ACC112 (cell line): ENCODE data around the gene IFI16.

Experiments used
- H2AFZ ChIP-seq: fragments of 200-600 bp; sonication (generic); one replicate; pipeline ENCODE4 v1.6.0; 2017; ENCODE audit warnings: antibody characterized with exemption, low read length; ENCODE audit not compliant: unreplicated experiment
- H3K27ac ChIP-seq: fragments of 200-600 bp; sonication (generic); 2 replicates; pipeline ENCODE4 v1.5.1; 2014; ENCODE audit warnings: low read depth, mild to moderate bottlenecking, antibody characterized with exemption, low read length, moderate library complexity
- H3K27me3 ChIP-seq: fragments of 200-600 bp; sonication (generic); 2 replicates; pipeline ENCODE4 v1.6.1; 2014; ENCODE audit warnings: mild to moderate bottlenecking, antibody characterized with exemption, low read length, moderate library complexity, mixed read lengths; ENCODE audit not compliant: insufficient read depth
- H3K36me3 ChIP-seq: fragments of 200-600 bp; sonication (generic); 2 replicates; pipeline ENCODE4 v1.6.1; 2016; ENCODE audit warnings: mild to moderate bottlenecking, antibody characterized with exemption, low read length, moderate library complexity, mixed read lengths; ENCODE audit not compliant: insufficient read depth
- H3K4me1 ChIP-seq: fragments of 200-600 bp; sonication (generic); one replicate; pipeline ENCODE4 v1.6.1; 2016; ENCODE audit warnings: low read length, mixed read lengths; ENCODE audit not compliant: insufficient read depth, unreplicated experiment, control insufficient read depth
- H3K4me3 ChIP-seq: fragments of 200-600 bp; sonication (generic); 2 replicates; pipeline ENCODE4 v1.5.1; 2014; ENCODE audit warnings: mild to moderate bottlenecking, low read depth, low read length
- H3K79me2 ChIP-seq: fragments of 200-600 bp; sonication (generic); one replicate; pipeline ENCODE4 v1.6.0; 2016; ENCODE audit warnings: low read length; ENCODE audit not compliant: control insufficient read depth, unreplicated experiment, insufficient read depth

IFI16 gene

DNA sequence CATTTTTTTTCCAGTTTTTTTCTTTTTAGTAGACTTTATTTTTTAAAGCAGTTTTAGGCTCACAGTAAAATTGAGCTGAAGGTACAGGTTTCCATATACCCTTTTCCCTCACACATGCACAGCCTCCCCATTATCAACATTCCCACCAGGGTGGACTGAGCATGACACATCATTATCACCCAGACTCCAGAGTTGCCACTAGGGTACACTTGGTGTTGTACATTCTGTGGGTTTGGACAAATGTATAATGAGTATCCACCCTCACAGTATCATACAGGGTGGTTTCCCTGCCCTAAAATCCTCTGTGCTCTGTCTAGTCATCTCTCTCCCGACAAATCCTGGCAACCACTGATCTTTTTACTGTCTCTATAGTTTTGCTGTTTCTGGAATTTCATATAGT is 69.8 kb downstream of the IFI16 start:
- no peak overlapping the region for H3K27ac ChIP-seq
- H3K36me3 ChIP-seq, result no peaks in the 10 kb centered on the region
- H3K79me2 ChIP-seq, result no peaks in the 10 kb centered on the region

DNA sequence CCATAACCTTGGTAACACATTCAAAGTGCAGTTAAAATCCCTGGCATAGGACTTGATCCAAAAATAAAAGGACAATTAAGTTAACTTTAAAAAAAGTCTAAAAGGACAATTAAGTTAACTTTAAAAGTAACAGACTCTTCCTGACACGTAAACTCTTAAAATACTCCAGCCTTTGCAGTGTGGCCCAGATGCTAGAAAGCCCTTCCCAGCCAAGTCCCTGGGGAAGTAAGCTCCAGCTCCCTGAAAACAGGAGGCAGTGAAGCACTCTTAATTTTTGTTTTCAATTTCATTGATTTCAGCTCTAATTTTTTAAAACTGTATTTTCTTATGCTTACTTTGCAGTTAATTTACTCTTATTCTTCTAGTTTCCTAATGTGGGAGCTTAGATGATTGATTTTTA is 71.9 kb downstream of the IFI16 start:
- H2AFZ ChIP-seq, result no peak overlapping the region
- peaks cover 6% of the 10 kb centered on the region for H3K4me1 ChIP-seq
- no peaks in the 10 kb centered on the region for H3K36me3 ChIP-seq
- H3K27ac ChIP-seq, result no peak overlapping the region
- H3K79me2 ChIP-seq, result no peaks in the 10 kb centered on the region
- H3K4me3 ChIP-seq, result no peak overlapping the region
- H3K27me3 ChIP-seq, result no peaks in the 10 kb centered on the region

More for the DNA sequence above, 69.8 kb downstream of the IFI16 start:
- H3K4me3 ChIP-seq, result no peak overlapping the region
- peaks cover 11% of the 10 kb centered on the region for H3K4me1 ChIP-seq
- no peaks in the 10 kb centered on the region for H3K27me3 ChIP-seq
- no peak overlapping the region for H2AFZ ChIP-seq

DNA sequence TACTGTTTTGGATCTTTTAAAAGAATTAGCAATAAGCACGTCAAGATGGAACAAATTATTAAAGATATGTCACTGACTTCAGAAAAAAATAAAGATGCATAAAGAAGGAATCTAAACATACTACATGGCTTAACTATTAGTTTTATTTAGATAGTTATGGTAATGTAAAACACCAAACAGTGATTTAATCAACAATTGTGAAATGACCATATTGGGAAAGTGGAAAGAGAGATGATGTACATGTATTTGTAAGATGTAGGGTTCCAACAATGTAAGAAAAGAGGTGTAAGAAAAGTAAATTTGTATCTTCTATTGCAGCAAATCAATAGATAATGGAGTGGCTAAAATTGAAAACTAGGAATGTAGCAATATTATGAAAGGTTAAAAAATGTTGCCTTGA is 73.3 kb downstream of the IFI16 start:
- H3K27ac ChIP-seq, result no peak overlapping the region
- H3K79me2 ChIP-seq, result no peaks in the 10 kb centered on the region
- H3K4me1 ChIP-seq, result peaks cover 3% of the 10 kb centered on the region
- no peak overlapping the region for H3K4me3 ChIP-seq
- H2AFZ ChIP-seq, result no peak overlapping the region
- H3K36me3 ChIP-seq, result no peaks in the 10 kb centered on the region
- H3K27me3 ChIP-seq, result no peaks in the 10 kb centered on the region

DNA sequence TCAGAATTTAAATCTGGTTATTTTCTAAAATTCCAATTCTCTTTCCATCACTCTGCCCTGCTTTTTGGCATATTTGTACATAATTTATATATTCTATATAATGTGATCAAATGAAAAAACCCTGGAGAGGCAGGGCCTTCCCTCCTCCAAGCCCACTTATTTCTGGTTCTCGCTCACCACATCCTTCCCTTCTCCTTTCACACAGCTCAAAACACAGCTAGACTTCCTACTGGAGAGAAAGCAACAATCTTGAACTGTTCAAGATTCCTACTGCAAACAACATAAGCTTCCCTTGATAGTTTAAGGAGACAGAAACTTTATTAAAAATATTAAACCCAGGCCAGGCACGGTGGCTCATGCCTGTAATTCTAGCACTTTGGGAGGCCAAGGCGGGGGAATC is 74.4 kb downstream of the IFI16 start:
- no peaks in the 10 kb centered on the region for H3K27me3 ChIP-seq
- no peak overlapping the region for H3K4me3 ChIP-seq
- H3K36me3 ChIP-seq, result no peaks in the 10 kb centered on the region
- no peak overlapping the region for H3K27ac ChIP-seq
- peaks cover 15% of the 10 kb centered on the region for H3K4me1 ChIP-seq
- no peak overlapping the region for H2AFZ ChIP-seq
- H3K79me2 ChIP-seq, result no peaks in the 10 kb centered on the region

DNA sequence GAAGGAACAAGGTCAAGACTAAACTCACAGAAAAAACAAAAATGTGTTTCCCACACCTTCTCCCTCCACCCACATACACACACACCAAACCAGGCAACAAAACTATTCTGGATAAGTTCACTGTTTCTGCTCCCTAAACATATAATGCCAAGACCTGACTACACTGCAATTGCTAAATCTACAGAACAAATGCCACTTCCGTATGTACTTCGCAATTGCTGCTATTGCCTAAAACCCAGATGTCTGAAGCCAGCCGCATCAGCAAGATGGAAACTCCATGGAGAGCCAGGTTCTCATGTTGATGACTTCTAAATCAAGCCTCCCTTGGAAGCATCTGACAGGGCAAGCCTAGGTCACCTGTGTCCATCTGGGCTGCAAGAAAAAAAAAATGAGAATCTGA is 75.2 kb downstream of the IFI16 start:
- H3K36me3 ChIP-seq, result no peaks in the 10 kb centered on the region
- H3K4me1 ChIP-seq, result peaks cover 17% of the 10 kb centered on the region
- H3K4me3 ChIP-seq, result no peak overlapping the region
- H3K27me3 ChIP-seq, result no peaks in the 10 kb centered on the region
- H3K79me2 ChIP-seq, result no peaks in the 10 kb centered on the region
- no peak overlapping the region for H2AFZ ChIP-seq
- no peak overlapping the region for H3K27ac ChIP-seq

DNA sequence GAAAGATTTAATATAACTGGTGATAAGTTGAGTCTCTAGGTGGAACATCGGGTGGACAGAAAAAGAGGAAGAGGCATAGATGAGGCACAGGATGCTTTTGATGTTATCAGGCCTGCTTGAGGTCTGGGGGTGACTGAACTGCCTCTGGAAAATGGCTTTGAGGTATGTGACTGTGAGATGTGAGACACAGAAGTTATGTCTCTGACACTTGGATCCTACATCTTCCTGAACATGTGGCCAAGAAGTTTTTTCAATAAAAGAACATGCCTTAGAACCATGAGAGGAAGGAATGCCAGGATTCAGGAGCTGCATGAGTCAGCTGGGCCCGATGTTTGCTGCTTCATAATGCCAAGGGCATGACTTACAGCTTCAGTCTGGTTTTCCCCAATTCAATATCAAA is 78.3 kb downstream of the IFI16 start:
- Histone ChIP-seq H3K27ac (peak overlapping the region; percentile 66), H3K4me3 (0 out of 2 replicates have a peak overlapping the region, but pooled peaks have one; percentile 10), H3K36me3 (no peaks in the 10 kb centered on the region), H3K27me3 (no peaks in the 10 kb centered on the region), H2AFZ (peak overlapping the region; percentile 34), H3K4me1 (peaks cover 44% of the 10 kb centered on the region), H3K79me2 (no peaks in the 10 kb centered on the region)

DNA sequence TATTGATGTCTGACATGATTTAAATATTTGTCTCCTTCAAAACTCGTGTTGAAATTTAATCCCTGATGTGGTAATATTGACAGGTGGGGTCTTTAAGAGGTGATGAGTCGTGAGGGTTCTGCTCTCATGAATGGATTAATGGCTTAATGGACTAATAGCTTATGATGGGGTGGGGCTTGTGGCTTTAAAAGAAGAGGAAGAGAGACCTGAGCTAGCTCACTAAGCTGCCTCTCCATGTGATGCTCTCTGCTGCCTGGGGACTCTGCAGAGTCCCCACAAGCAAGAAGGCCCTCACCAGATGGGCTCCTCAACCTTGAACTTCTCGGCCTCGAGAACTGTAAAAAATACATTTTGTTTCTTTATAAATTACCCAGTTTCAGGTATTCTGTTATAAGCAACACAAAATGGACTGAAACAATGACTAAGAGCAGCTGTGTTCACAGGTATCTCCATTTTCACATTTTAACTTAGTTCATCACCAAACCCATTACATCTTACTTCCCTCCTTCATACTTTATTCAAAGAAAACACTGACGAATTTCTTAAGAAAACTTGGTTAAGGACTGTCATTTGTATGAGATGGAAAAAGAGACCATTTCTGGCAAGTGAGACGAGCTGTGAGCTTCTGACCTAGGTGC is 79.0 kb downstream of the IFI16 start:
- H3K4me3 ChIP-seq, result 0 out of 2 replicates have a peak overlapping the region, but pooled peaks have one; percentile 10
- H3K27ac ChIP-seq, result peak overlapping the region; percentile 66
- peaks cover 44% of the 10 kb centered on the region for H3K4me1 ChIP-seq
- H3K27me3 ChIP-seq, result no peaks in the 10 kb centered on the region
- no peak overlapping the region for H2AFZ ChIP-seq
- no peaks in the 10 kb centered on the region for H3K79me2 ChIP-seq
- H3K36me3 ChIP-seq, result no peaks in the 10 kb centered on the region

DNA sequence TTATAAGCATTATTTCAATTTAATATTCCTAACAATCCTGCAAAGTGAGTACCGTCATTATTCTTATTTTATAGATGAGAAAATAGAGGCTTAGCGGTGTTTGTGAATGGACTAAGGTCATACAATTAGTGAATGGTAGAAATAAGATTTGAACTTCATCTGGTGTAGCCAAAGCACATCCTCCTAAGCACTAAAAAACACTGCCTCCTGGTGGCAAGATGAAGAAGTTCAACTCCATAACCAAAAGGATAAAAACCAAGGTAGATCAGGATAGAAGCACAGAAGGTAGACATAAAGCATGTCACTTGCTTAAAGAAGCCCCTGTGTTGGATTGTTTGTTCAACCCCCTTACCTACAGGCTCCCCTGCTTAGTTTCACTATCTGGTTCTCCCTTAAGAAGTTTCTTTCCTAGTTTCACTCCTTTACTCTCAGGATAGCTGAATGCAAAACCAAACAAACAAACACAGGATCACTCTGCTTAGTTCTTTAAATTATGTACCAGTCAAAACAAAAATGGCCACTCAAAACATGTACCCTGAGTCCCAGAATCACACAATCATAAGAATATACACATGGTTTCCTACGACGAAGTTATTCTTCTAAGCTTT is 79.6 kb downstream of the IFI16 start:
- no peaks in the 10 kb centered on the region for H3K36me3 ChIP-seq
- no peak overlapping the region for H3K4me3 ChIP-seq
- H3K79me2 ChIP-seq, result no peaks in the 10 kb centered on the region
- H2AFZ ChIP-seq, result no peak overlapping the region
- peak overlapping the region; percentile 66; the same call in 1 of the 2 replicates for H3K27ac ChIP-seq
- H3K27me3 ChIP-seq, result no peaks in the 10 kb centered on the region
- peaks cover 44% of the 10 kb centered on the region for H3K4me1 ChIP-seq

DNA sequence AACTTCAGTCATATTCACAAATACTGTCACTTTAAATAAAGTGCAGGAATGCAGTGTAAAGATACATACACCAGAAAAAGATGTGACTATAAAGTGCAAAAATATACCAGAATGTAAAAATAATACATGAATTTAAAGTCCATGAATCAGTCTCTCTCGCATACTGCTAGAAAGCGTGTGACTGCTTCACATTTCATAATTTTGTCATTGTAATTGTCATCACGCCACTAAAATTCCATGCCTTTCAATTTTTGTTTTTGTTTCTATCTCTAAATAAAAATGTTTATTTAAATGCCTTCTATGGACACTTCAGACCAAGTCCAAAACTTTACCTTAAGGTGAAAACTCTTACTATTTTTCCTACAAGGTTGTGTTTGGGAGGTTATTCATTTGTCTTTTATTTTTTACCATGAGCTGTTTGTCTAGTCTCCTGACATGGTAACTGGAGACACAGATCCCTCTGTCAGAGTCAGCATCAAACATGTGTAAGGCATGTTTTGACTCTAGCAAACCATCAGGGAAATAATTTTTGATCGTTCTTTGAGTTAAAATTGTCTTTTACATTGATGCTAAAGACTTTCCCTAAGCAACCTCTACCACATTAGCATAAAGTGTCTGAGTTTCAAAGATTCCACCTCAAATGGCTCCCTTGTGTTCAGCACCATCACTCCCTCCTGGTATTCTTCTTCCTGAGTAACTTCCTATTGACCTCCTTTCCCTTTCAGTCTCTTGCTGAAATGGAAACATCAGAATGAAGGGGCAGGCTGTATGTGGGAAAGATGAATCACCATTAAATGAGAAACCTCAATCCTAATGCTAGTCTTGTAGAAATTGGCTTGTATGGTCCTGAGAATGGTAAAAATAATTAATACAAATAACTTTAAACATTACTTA is 80.8 kb downstream of the IFI16 start:
- Histone ChIP-seq H3K4me1 (peaks cover 50% of the 10 kb centered on the region), H3K36me3 (no peaks in the 10 kb centered on the region), H3K79me2 (no peaks in the 10 kb centered on the region), H3K27me3 (no peaks in the 10 kb centered on the region), H2AFZ (peak overlapping the region; percentile 2), H3K27ac (peak overlapping the region; percentile 86), H3K4me3 (no peak overlapping the region)

DNA sequence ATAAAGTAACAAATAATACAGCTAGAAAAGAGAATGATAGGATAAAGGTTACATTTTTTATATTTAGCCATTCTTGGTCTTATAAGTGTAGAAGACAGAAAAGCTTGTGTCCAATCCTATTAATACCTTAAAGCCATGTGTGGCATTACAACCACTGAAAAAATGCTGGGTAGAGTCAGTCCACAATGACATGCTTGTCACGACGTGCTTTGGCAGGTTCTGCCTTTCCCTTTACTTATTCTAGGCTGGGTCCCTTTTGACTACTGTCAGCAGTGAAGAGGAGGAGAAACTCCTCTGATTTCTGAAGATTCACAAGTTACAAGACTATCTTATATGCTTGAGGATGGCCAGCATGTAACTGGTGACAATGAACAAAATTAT is 81.5 kb downstream of the IFI16 start:
- Histone ChIP-seq H3K79me2 (no peaks in the 10 kb centered on the region), H2AFZ (no peak overlapping the region), H3K27me3 (no peaks in the 10 kb centered on the region), H3K36me3 (no peaks in the 10 kb centered on the region), H3K4me3 (peak overlapping the region; percentile 17; the same call in 1 of the 2 replicates), H3K4me1 (peaks cover 55% of the 10 kb centered on the region), H3K27ac (peak overlapping the region; percentile 86)
